Measurements from ENCODE around the gene OR4N2.
"Not testable (repeated sequence)": the region's sequence is repeated elsewhere in the genome, so short reads cannot be mapped to it uniquely, and the experiment has no call there.

Gene OR4N2

DNA sequence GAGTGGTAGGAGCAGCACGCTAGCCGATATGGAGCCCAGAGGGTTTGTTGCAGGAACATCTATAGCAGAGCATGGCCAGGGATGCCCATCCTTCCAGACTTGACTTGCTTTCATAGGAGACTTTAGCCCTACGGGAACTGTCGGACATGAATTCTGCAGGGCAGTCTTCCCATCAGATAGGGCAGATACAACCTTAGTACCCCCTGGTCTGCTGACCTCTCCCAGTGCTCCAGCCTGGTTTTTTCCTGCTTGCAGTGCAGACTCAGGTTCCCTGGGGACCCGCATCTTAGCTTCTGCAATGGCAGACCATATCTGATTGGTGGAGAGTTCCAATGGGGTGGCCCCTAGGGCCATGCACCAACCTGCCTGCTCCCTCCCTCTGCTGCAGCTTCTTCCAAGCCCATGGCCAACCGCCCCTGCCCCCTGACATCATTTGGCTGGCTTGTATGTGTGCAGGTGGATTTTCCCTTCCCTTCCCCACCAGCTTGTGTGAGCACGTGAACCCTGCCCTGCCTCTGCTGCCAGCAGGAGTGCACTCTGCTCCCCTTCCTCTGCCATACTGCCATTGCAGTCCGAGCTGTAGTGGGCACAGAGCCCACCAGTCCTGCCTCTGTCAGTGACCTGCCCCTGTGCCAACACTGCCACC is 30.8 kb downstream of the OR4N2 start:
- DNase-seq: not testable (repeated sequence)

DNA sequence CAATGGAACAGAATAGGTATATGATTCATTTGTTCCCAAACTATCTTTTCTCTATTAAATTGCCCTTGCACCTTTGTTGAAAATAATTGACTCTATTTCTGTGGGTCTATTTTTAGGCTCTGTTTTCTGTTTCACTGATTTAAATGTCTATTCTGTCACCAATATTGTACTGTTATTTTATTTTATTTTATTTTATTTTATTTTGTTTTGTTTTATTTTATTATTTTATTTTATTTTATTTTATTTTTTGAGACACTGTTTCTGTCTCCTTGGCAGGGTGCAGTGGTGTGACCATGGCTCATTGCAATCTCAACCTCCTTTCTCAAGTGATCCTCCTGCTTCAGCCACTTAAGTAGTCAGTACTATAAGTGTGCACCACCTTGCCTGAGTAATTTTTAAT is 34.9 kb downstream of the OR4N2 start:
- DNase-seq: no peak

DNA sequence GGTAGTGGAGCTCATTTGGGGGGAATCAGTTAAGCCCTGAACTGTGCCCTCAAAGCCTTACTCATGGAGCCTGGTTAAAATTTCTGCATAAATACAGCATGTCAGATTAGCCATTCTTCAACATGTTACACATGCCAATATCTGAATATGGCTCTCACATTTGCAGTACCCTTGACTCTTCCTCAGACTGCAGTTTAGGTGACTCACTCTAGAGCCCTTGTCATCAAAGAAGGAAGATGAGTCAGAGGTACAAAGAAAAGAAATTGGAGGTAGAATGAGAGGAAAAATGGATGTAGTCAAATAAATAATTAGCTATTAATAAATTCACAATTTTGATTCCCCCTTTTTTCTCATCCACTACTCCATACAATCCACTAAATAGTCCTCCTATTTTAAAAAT is 47.8 kb downstream of the OR4N2 start:
- DNase-seq: no peak

- DNase-seq: not testable (repeated sequence)
Observed at GRCh38 chr14:19866061-19866669, 62.6 kb downstream of the OR4N2 start.

- no peak for DNase-seq
Observed at GRCh38 chr14:19873178-19873577, 69.6 kb downstream of the OR4N2 start.

GRCh38 chr14:19874842-19875241 is 71.3 kb downstream of the OR4N2 start, which contains the start of gene OR4K2:
TSS of gene OR4K2 (plus strand) at chr14:19875142. CDS start at chr14:19876268, 1,126 bp downstream.
- DNase-seq: no peak

DNA sequence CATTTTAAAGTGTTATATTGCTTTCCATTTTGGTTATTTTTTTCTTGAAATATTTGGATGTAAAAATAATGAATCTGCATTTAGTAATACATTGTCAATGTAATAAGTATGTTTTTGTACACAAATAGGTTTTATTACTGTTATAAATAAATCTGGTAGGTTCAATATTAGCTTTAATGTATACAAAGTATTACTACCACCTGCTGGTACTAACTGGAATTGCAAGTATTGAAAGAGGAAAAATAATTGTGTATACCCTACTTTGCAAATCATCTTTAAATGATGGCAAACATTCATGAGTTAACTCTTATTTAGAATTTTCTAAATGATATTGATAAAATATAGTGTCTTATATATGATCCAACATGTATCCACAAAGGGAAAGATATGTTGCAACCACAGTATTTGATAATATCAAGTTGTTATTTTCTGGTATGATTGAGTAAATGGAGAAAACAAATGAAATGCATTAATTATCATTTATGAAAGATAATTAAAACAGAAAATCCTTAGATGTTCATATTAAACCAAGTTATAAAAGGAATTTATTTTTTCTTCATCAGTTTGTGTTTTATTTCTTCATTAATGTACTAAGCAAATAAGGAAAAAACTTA is 74.6 kb downstream of the OR4N2 start:
- no peak for DNase-seq

All from anterior cingulate cortex (tissue), 58 donors.